ENCODE measurements around the gene CDH23. TPM values are rescaled to one million over a fixed set of nuclear protein-coding genes. Genes with fewer than 3 reads are reported as not detected.

Gene CDH23
- total and polyA plus RNA-seq, 10 of the 15 experiments (the other 5 are each of a cell fraction or from before 2014, with no cell fraction given) = 0.09 to 0.40 (median 0.15) TPM; not detected in 1

DNA sequence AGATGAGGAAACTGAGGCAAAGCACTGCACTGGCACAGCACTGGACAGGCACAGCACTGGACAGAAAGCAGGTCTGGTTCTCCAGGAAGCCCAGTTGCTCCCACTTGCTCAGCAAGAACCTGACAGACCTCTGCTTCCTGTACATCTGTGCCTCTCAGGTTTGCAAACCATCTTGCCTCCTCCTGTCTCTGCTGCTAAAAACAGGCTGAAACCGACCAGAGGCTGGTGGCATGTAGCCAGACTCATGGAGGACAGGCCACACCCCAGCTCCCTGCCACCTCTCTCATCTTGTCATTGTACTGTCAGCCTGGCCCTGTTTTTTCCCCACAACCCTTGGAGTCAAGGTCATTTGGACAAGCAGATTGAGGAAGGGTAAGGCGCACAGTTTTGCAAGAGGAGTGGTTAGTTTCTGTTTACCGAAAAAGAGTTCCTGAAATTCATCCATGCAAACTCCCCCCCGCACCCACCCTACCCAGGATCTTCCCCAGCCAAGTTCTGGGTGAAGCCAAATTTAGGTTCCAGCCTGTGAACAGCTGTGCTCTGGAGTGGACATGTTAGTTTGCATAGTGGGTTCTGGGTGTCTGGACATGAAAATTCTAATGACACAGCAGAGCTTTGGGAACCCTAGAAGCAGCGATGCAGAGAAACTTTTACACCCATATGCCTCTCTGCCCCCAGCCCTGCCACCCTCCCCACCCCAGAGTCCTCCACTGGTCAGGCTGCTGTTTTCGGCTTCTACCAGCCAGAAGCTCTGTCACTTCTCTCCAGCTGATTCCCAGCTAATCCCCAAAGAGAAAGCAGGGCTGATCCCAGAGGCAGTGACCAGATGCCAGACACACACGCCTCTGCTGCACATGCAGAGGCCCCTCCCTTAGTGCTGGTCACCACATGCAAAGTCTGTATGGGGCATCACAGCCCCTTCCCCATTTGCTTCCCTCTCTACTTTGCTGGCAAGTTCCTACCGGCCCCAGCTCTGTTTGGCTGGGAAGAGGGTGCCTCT lies 331.3 kb downstream of the CDH23 start (continued):
- TF ChIP-seq CEBPZ (IDR thresholded peaks at IDR 0.05; ENCODE audit: low read depth, low read length) (no peak), ZBTB11 (CRISPR knock-in tag; IDR thresholded peaks at IDR 0.05) (no peak), GABPA (IDR thresholded peaks at IDR 0.05; ENCODE audit: low read depth) (no peak), IRF3 (IDR thresholded peaks at IDR 0.05) (no peak), BACH1 (IDR thresholded peaks at IDR 0.05; ENCODE audit: borderline replicate concordance) (no peak), ZNF217 (IDR thresholded peaks at IDR 0.05) (no peak), SPI1 (IDR thresholded peaks at IDR 0.05; ENCODE audit: borderline replicate concordance, insufficient read depth, low read depth, low read length) (no peak; the same call in 1 of the 2 replicates), NBN (IDR thresholded peaks at IDR 0.05) (no peak; the same call in 1 of the 2 replicates), SRF (IDR thresholded peaks at IDR 0.05; ENCODE audit: low read depth in 2 of 2, low read length in 2 of 2) (no peak), PML (IDR thresholded peaks at IDR 0.05; ENCODE audit: low read length) (no peak), TCF12 (IDR thresholded peaks at IDR 0.05; ENCODE audit: low read depth, low read length) (0 out of 2 replicates have a peak, but pooled peaks have one; percentile 21), TCF3 (IDR thresholded peaks at IDR 0.05; ENCODE audit: borderline replicate concordance, insufficient read depth, low read depth, low read length) (0 out of 2 replicates have a peak, but pooled peaks have one; percentile 69), ZBTB33 (IDR thresholded peaks at IDR 0.05) (no peak), JUND (IDR thresholded peaks at IDR 0.05; ENCODE audit: low read depth, low read length) (no peak), NFIC (IDR thresholded peaks at IDR 0.05; ENCODE audit: low read depth, low read length) (no peak)

Data from GM12878 (cell line).